DND-41 (cell line): ENCODE data around the gene NEK7.
A peak's percentile ranks its signal among the peaks of the same experiment; 100 is the strongest.

Experiments
- ATAC-seq: fragments of 200-7000 bp; cut with Tn5 transposase; 3 replicates; pipeline ENCODE4 v1.9.1; 2021; ENCODE audit warnings: low read depth; ENCODE audit not compliant: insufficient read depth
- DNase-seq: peaks from one replicate; pipeline ENCODE4 v3.0.0-alpha.2; 2020
- H2AFZ ChIP-seq: 2 replicates; pipeline ENCODE4 v1.6.0; 2012; ENCODE audit warnings: low read depth, low read length
- H3K27ac ChIP-seq: 2 replicates; pipeline ENCODE4 v1.5.1; 2012; ENCODE audit warnings: low read length, inconsistent platforms
- H3K27me3 ChIP-seq: fragments of 200-600 bp; sonication (generic); 2 replicates; pipeline ENCODE4 v1.6.0; 2012; ENCODE audit warnings: low read length, mild to moderate bottlenecking, inconsistent platforms; ENCODE audit not compliant: insufficient read depth, poor library complexity
- H3K36me3 ChIP-seq: 2 replicates; pipeline ENCODE4 v1.5.1; 2012; ENCODE audit warnings: low read length, inconsistent platforms; ENCODE audit not compliant: insufficient read depth
- H3K4me1 ChIP-seq: 2 replicates; pipeline ENCODE4 v1.5.1; 2012; ENCODE audit warnings: mild to moderate bottlenecking, low read length; ENCODE audit not compliant: insufficient read depth
- H3K4me2 ChIP-seq: 2 replicates; pipeline ENCODE4 v1.6.0; 2012; ENCODE audit warnings: mild to moderate bottlenecking, moderate library complexity, low read length, inconsistent platforms; ENCODE audit not compliant: insufficient read depth
- H3K4me3 ChIP-seq, 2 experiments: fragments of 200-600 bp in 1 of 2; shearing (Covaris generic) in 1 of 2; 2 replicates each; pipeline ENCODE4 v1.5.1; 2012 to 2016; ENCODE audit warnings: inconsistent platforms in 2 of 2, low read length in 2 of 2, mild to moderate bottlenecking in 2 of 2, low read depth in 1 of 2, moderate library complexity in 1 of 2
- H3K79me2 ChIP-seq: 2 replicates; pipeline ENCODE4 v1.6.0; 2012; ENCODE audit warnings: low read length, inconsistent platforms; ENCODE audit not compliant: insufficient read depth
- H3K9ac ChIP-seq: 2 replicates; pipeline ENCODE4 v1.6.0; 2012; ENCODE audit warnings: low read depth, mild to moderate bottlenecking, inconsistent platforms, low read length, moderate library complexity
- H3K9me3 ChIP-seq: 2 replicates; pipeline ENCODE4 v1.5.1; 2012; ENCODE audit warnings: low read length, moderate library complexity, mild to moderate bottlenecking, inconsistent platforms; ENCODE audit not compliant: insufficient read depth, severe bottlenecking
- H4K20me1 ChIP-seq: 2 replicates; pipeline ENCODE4 v1.6.0; 2012; ENCODE audit warnings: low read length; ENCODE audit not compliant: insufficient read depth
- EZH2 ChIP-seq: IDR thresholded peaks from 3 replicates; pipeline ENCODE4 v1.6.1; 2012; ENCODE audit warnings: borderline replicate concordance, low read depth, mild to moderate bottlenecking, moderate library complexity, low read length, inconsistent platforms; ENCODE audit not compliant: severe bottlenecking
- TF ChIP-seq, protein P1 (sequence below): IDR thresholded peaks from 2 replicates; pipeline ENCODE4 v1.5.1; 2012; ENCODE audit warnings: borderline replicate concordance, low read length, moderate library complexity, mild to moderate bottlenecking; ENCODE audit not compliant: poor library complexity, severe bottlenecking; ENCODE audit errors: extremely low read depth

NEK7 gene

DNA sequence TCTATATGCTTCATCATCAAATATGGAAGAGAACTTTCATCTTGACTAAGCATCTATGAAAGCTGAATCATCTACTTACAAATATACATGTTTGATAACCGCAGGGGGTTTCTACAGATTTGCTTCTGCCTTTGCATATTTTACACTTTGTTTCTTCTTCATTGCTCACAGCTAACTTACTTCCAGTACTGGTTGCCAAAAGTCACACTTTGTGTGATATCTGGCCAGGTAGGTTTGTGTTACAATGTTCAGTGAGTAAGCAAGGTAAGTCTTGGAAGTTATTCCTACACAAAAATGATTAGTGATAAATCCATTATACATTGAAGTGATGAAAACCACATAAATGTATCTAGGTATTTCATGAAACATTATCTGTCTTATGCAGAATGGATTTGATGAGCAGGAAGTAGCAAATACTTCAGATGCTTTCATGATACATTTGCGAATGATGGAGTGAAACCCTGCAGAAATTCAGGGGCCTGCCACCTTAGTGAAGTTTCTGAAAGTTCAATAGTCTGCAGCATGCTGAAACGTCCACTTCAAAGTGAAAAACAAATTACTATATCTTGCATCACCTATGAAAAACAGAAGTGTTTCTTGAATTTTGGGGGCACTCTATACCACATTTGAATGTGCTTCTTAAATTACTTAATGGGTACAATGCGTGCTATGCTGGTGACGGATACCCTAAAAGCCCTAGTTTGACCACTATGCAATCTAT is 196.3 kb downstream of the NEK7 start:
- Histone ChIP-seq H3K27ac (no peak overlapping the region), H3K4me1 (no peaks in the 10 kb centered on the region), H3K27me3 (no peaks in the 10 kb centered on the region), H3K9ac (no peak overlapping the region), H3K79me2 (no peaks in the 10 kb centered on the region), H3K4me2 (no peak overlapping the region), H2AFZ (no peak overlapping the region), H3K36me3 (no peaks in the 10 kb centered on the region), H3K9me3 (no peaks in the 10 kb centered on the region), H4K20me1 (no peaks in the 10 kb centered on the region), H3K4me3 (no peak overlapping the region)
- DNase-seq (no peak), ATAC-seq (no peak)
- TF ChIP-seq, protein P1, sequence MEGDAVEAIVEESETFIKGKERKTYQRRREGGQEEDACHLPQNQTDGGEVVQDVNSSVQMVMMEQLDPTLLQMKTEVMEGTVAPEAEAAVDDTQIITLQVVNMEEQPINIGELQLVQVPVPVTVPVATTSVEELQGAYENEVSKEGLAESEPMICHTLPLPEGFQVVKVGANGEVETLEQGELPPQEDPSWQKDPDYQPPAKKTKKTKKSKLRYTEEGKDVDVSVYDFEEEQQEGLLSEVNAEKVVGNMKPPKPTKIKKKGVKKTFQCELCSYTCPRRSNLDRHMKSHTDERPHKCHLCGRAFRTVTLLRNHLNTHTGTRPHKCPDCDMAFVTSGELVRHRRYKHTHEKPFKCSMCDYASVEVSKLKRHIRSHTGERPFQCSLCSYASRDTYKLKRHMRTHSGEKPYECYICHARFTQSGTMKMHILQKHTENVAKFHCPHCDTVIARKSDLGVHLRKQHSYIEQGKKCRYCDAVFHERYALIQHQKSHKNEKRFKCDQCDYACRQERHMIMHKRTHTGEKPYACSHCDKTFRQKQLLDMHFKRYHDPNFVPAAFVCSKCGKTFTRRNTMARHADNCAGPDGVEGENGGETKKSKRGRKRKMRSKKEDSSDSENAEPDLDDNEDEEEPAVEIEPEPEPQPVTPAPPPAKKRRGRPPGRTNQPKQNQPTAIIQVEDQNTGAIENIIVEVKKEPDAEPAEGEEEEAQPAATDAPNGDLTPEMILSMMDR = no peak
- no peak for TF ChIP-seq EZH2

DNA sequence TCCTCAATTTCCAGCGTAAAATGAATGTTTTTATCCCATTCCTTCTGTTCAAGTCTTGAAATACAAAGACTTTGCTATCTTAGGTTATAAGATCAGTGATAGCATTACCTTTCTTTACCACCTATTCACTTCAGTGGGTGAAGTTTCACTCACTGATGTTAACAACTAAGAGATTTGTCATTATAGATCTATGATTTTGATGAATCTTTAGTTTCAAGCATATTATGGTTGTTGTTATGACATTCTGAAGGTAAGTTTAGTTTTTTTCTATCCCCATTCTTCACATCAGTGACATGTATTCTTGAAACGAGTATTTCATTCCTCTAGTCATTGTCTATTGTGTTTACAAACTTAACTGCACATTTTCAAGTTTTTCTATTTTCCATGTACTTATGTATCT is 201.1 kb downstream of the NEK7 start:
- no peak for TF ChIP-seq EZH2
- TF ChIP-seq, protein P1 = no peak
- H3K27me3 ChIP-seq = no peaks in the 10 kb centered on the region
- H3K36me3 ChIP-seq = no peaks in the 10 kb centered on the region
- H3K27ac ChIP-seq = no peak overlapping the region
- no peaks in the 10 kb centered on the region for H3K9me3 ChIP-seq
- H3K79me2 ChIP-seq = no peaks in the 10 kb centered on the region
- no peaks in the 10 kb centered on the region for H4K20me1 ChIP-seq
- H3K9ac ChIP-seq = no peak overlapping the region
- ATAC-seq = no peak
- DNase-seq = no peak
- H3K4me1 ChIP-seq = no peaks in the 10 kb centered on the region
- no peak overlapping the region for H3K4me2 ChIP-seq
- H2AFZ ChIP-seq = no peak overlapping the region
- no peak overlapping the region for H3K4me3 ChIP-seq

DNA sequence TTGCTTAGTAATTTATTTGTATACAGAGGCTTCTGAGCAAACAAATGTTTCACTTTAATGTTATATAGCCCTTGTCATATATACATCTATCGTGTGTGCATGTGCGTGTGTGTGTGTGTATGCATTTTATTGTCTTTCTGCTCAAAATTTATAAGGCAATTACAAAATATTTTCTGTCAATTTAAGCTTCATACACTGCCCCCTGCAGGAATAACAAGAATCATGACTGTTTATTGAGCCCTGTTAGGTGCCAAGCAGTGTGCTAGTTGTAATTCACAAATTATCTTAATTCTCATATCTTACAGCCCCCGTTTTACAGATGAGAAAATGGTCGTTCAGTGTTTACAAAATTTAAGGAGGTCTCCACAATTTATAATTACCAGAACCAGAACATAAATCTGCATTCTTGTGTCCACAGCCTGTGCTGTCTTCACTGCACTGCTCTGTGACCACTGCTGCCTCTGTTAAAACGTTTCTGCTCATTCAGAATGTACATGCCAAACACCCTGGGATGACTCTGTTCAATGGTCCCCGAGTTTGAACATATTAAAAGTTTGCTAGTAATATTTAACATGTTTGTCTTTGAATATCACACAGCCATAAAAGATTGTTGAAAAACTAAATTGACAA is 202.3 kb downstream of the NEK7 start:
- H2AFZ ChIP-seq = no peak overlapping the region
- H3K4me3 ChIP-seq = no peak overlapping the region
- no peak overlapping the region for H3K9ac ChIP-seq
- ATAC-seq (peak; percentile 35; the same call in 1 of the 3 replicates), DNase-seq (no peak)
- H4K20me1 ChIP-seq = no peaks in the 10 kb centered on the region
- H3K79me2 ChIP-seq = no peaks in the 10 kb centered on the region
- H3K27me3 ChIP-seq = no peaks in the 10 kb centered on the region
- H3K4me2 ChIP-seq = no peak overlapping the region
- no peaks in the 10 kb centered on the region for H3K9me3 ChIP-seq
- TF ChIP-seq EZH2 = no peak
- TF ChIP-seq, protein P1 = peak; percentile 59
- H3K27ac ChIP-seq = no peak overlapping the region
- H3K4me1 ChIP-seq = no peaks in the 10 kb centered on the region
- no peaks in the 10 kb centered on the region for H3K36me3 ChIP-seq
